SK-N-SH (cell line): ENCODE measurements around the gene TPH2.

ENCODE experiments used
- EP300 ChIP-seq, 2 experiments: IDR thresholded peaks; 2 replicates each; pipeline versions ENCODE4 v1.4.0 to v1.6.1; 2012; ENCODE audit warnings: borderline replicate concordance in 1 of 2, low read depth in 1 of 2, low read length in 1 of 2
- POLR2AphosphoS5 ChIP-seq: IDR thresholded peaks from 2 replicates; pipeline ENCODE4 v1.6.1; 2012; ENCODE audit warnings: low read depth, low read length
- TF ChIP-seq, protein P1 (sequence below): fragments of 200-600 bp; sonication (generic); IDR thresholded peaks from 2 replicates; pipeline ENCODE4 v1.6.1; 2017; ENCODE audit warnings: antibody characterized with exemption, mild to moderate bottlenecking, moderate library complexity

DNA sequence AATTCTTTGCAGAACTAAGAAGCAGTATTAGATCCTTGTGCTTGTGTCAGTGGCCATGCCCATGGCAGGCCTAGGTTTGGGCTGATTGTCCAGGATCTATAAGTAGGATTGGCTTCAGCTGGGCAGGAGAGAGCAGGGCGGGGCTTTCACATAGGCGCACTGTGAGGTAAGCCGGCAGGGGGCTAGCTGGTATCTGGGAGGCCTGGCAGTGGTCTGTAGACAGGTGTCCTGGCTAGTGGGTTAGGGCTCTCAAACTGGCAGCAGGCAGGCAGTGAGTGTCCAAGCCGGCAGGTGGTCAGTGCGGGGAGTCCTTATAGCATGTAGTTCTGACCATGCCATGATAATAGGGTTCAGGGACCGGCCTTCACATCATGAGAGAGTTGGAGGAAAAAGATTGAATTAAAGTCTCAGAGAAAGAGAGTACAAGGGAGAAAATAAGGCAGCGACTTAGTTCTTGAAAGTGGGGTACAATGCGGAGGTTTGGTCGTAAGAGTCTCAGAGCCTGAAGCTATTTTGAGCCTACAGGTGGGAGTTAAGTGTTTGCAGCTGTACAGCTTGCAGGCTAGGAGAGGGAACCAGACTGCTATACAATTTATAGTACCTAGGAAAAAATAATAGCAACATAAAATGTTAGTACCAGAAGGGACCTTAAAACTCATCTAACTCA lies 137.4 kb downstream of the TPH2 start:
- TF ChIP-seq, protein P1, sequence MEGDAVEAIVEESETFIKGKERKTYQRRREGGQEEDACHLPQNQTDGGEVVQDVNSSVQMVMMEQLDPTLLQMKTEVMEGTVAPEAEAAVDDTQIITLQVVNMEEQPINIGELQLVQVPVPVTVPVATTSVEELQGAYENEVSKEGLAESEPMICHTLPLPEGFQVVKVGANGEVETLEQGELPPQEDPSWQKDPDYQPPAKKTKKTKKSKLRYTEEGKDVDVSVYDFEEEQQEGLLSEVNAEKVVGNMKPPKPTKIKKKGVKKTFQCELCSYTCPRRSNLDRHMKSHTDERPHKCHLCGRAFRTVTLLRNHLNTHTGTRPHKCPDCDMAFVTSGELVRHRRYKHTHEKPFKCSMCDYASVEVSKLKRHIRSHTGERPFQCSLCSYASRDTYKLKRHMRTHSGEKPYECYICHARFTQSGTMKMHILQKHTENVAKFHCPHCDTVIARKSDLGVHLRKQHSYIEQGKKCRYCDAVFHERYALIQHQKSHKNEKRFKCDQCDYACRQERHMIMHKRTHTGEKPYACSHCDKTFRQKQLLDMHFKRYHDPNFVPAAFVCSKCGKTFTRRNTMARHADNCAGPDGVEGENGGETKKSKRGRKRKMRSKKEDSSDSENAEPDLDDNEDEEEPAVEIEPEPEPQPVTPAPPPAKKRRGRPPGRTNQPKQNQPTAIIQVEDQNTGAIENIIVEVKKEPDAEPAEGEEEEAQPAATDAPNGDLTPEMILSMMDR = no peak
- TF ChIP-seq EP300 (IDR thresholded peaks at IDR 0.05; ENCODE audit: borderline replicate concordance in 1 of 2, low read depth in 1 of 2, low read length in 1 of 2) = no peak
- no peak for TF ChIP-seq POLR2AphosphoS5
